Measurements from ENCODE around the gene CCDC43. TPM values are rescaled to one million over a fixed set of nuclear protein-coding genes. Genes with fewer than 3 reads are reported as not detected.
"Not testable (repeated sequence)": the region's sequence is repeated elsewhere in the genome, so short reads cannot be mapped to it uniquely, and the experiment has no call there.

The CCDC43 gene
- total and polyA plus RNA-seq, 2 donors (not counting 3 experiments of a cell fraction or from before 2014, with no cell fraction given) = 5.9 to 31.7 TPM

DNA sequence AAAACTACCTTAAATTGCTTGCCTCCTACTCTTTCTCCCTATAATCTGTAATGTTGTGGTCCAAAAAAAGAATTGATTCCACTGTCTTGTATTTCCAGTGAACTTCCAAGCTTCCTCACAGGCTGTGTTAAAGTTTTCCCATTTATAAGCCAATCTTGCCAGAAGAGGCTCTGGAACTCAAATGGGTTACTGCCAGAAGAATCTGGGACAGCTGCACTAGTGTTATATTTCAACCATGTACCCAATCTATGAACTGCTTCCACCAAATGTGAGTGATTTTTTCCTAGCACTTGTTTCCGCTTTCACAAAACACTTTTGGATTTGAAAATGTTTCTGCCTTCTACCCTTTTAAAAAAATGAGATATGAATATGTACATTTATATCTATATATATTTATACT is 1.8 kb downstream of the CCDC43 start:
- BruUV-seq (replicated peaks) = no TSS peak
- Histone ChIP-seq H3K9ac (replicated peaks; ENCODE audit: extremely low read depth, insufficient read depth, low read length) (no peak overlapping the region), H3K36me3 (ENCODE audit: control insufficient read depth in 2 of 2, extremely low read depth in 1 of 2, insufficient read depth in 2 of 2, low read length in 2 of 2) (peaks cover 0 to 4% of the 10 kb centered on the region in 2 experiments), H3K4me3 (replicated peaks in 1 of 3; ENCODE audit: insufficient read depth in 1 of 3, low read depth in 1 of 3, low read length in 3 of 3) (no peak overlapping the region), H2AFZ (ENCODE audit: low read depth, low read length) (no peak overlapping the region), H3K27me3 (ENCODE audit: control insufficient read depth in 2 of 2, insufficient read depth in 2 of 2, low read length in 2 of 2) (no peaks in the 10 kb centered on the region), H3K27ac (ENCODE audit: insufficient read depth, low read depth, low read length) (no peak overlapping the region), H3K9me1 (replicated peaks; ENCODE audit: control insufficient read depth, extremely low read depth, insufficient read depth, low read length) (no peaks in the 10 kb centered on the region), H3K4me2 (ENCODE audit: insufficient read depth, low read length) (no peak overlapping the region), H3K4me1 (ENCODE audit: control insufficient read depth, extremely low read depth, insufficient read depth, low read length) (peaks cover 14% of the 10 kb centered on the region), H3K79me2 (ENCODE audit: control insufficient read depth, insufficient read depth, low read length) (peaks cover 21% of the 10 kb centered on the region), H4K20me1 (replicated peaks; ENCODE audit: control insufficient read depth, extremely low read depth, insufficient read depth, low read length) (no peaks in the 10 kb centered on the region), H3K9me3 (replicated peaks; ENCODE audit: control insufficient read depth, insufficient read depth, low read length) (no peaks in the 10 kb centered on the region)
- dilution Hi-C loops (cut with MboI; ENCODE audit: extremely low pct_ligation_motif_present, low sequenced_read_pairs) = no loop called here
- POLR2A ChIA-PET = no interaction called here
- TF ChIP-seq POLR2AphosphoS5 (IDR thresholded peaks at IDR 0.05; ENCODE audit: insufficient read depth, low read depth, low read length) = no peak
- TF ChIP-seq CTCF (IDR thresholded peaks at IDR 0.05; ENCODE audit: extremely low read depth in 1 of 2, insufficient read depth in 1 of 2, low read depth in 1 of 2, low read length in 2 of 2) = no peak
- no peak for TF ChIP-seq FOS (IDR thresholded peaks at IDR 0.05; ENCODE audit: borderline replicate concordance, insufficient read depth, low read length)
- TF ChIP-seq, protein P1, sequence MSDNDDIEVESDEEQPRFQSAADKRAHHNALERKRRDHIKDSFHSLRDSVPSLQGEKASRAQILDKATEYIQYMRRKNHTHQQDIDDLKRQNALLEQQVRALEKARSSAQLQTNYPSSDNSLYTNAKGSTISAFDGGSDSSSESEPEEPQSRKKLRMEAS (IDR thresholded peaks at IDR 0.05; ENCODE audit: insufficient read depth, insufficient read length) = no peak
- TF ChIP-seq GATA2 (IDR thresholded peaks at IDR 0.05; ENCODE audit: insufficient read depth, insufficient read length, low read depth, low read length) = no peak
- TF ChIP-seq POLR2A (IDR thresholded peaks at IDR 0.05; ENCODE audit: low read depth, low read length) = no peak
- TF ChIP-seq MYC (IDR thresholded peaks at IDR 0.05; ENCODE audit: low read depth, low read length) = no peak
- CTCF ChIA-PET = no interaction called here
- DNase-seq (ENCODE audit: low read depth, low spot score) = no peak
- intact Hi-C loops (cut with micrococcal nuclease) = no loop called here
- FAIRE-seq = no peak

- FAIRE-seq; H3K4me2 ChIP-seq (ENCODE audit: insufficient read depth, low read length); H3K27me3 ChIP-seq (ENCODE audit: control insufficient read depth in 2 of 2, insufficient read depth in 2 of 2, low read length in 2 of 2); H3K4me3 ChIP-seq (replicated peaks in 1 of 3; ENCODE audit: insufficient read depth in 1 of 3, low read depth in 1 of 3, low read length in 3 of 3); H3K79me2 ChIP-seq (ENCODE audit: control insufficient read depth, insufficient read depth, low read length); dilution Hi-C loops (cut with MboI; ENCODE audit: extremely low pct_ligation_motif_present, low sequenced_read_pairs); H3K4me1 ChIP-seq (ENCODE audit: control insufficient read depth, extremely low read depth, insufficient read depth, low read length); H3K9me3 ChIP-seq (replicated peaks; ENCODE audit: control insufficient read depth, insufficient read depth, low read length); DNase-seq (ENCODE audit: low read depth, low spot score); H3K27ac ChIP-seq (ENCODE audit: insufficient read depth, low read depth, low read length); intact Hi-C loops (cut with micrococcal nuclease); BruUV-seq (replicated peaks); H3K9me1 ChIP-seq (replicated peaks; ENCODE audit: control insufficient read depth, extremely low read depth, insufficient read depth, low read length); H2AFZ ChIP-seq (ENCODE audit: low read depth, low read length); H4K20me1 ChIP-seq (replicated peaks; ENCODE audit: control insufficient read depth, extremely low read depth, insufficient read depth, low read length); H3K9ac ChIP-seq (replicated peaks; ENCODE audit: extremely low read depth, insufficient read depth, low read length): not testable (repeated sequence)
- POLR2A ChIA-PET = interaction anchor here (0.6 kb wide), 1 partner anchor 285 kb away, joined by 4 read pairs; the partner anchor contains the start of gene C1QL1
- H3K36me3 ChIP-seq (ENCODE audit: control insufficient read depth in 2 of 2, extremely low read depth in 1 of 2, insufficient read depth in 2 of 2, low read length in 2 of 2) = peaks cover 8 to 10% of the 10 kb centered on the region in 2 experiments
- CTCF ChIA-PET = interaction anchor here (1.0 to 1.2 kb wide), 2 partner anchors 13 to 25 kb away, joined by 3 read pairs; partner anchors contain the start of gene DBF4B
Measured at GRCh38 chr17:44683303-44683702, 6.3 kb downstream of the CCDC43 start.

Data from endothelial cell of umbilical vein (primary cell).